ENCODE measurements around the gene GPATCH3.

Gene GPATCH3

GRCh38 chr1:26900815-26901511 is 696 bp upstream of the GPATCH3 start:
- intact Hi-C loops (cut with DNase I; ENCODE audit: low total_unique reads), result loop anchor here (2.0 kb wide), 1 partner anchor 20 kb away; the partner anchor contains the start of gene NUDC
- Histone ChIP-seq H3K27me3 (no peaks in the 10 kb centered on the region), H3K36me3 (peaks cover 12 to 29% (median 16%) of the 10 kb centered on the region in 3 donors), H3K4me3 (peak overlapping the region; percentile 78 to 80), H3K27ac (peak overlapping the region; percentile 71 to 75), H3K4me1 (peaks cover 0 to 19% (median 18%) of the 10 kb centered on the region in 4 donors), H3K9me3 (no peaks in the 10 kb centered on the region)
- TF ChIP-seq, protein P1, sequence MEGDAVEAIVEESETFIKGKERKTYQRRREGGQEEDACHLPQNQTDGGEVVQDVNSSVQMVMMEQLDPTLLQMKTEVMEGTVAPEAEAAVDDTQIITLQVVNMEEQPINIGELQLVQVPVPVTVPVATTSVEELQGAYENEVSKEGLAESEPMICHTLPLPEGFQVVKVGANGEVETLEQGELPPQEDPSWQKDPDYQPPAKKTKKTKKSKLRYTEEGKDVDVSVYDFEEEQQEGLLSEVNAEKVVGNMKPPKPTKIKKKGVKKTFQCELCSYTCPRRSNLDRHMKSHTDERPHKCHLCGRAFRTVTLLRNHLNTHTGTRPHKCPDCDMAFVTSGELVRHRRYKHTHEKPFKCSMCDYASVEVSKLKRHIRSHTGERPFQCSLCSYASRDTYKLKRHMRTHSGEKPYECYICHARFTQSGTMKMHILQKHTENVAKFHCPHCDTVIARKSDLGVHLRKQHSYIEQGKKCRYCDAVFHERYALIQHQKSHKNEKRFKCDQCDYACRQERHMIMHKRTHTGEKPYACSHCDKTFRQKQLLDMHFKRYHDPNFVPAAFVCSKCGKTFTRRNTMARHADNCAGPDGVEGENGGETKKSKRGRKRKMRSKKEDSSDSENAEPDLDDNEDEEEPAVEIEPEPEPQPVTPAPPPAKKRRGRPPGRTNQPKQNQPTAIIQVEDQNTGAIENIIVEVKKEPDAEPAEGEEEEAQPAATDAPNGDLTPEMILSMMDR (IDR thresholded peaks at IDR 0.05), result no peak
- no peak for DNase-seq

- H3K36me3 ChIP-seq, result peaks cover 37 to 65% (median 45%) of the 10 kb centered on the region in 3 donors
Measured at GRCh38 chr1:26897351-26897750, 2.9 kb downstream of the GPATCH3 start.

DNA sequence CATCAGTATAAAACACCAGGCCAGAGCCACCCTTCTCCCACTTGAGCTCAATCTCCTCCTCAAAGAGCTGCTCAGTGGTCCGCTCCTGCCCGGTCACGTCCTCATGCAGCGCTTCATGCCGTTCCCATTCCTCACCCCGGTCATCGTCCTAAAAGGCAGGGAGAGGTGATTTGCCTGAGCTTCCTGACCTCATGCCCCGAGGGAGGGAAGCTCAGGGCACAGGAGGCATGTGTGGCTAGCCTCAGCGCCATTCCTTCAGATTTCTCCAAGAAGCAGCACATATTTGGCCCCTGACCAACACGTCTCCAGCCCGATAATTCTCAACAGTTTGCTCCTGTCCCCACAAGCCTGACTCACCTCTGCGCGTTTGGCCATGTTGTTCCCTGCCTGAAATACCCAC is 6.0 kb downstream of the GPATCH3 start:
- peaks cover 0 to 17% (median 13%) of the 10 kb centered on the region in 4 donors for H3K4me1 ChIP-seq
- no peaks in the 10 kb centered on the region for H3K9me3 ChIP-seq
- no peak overlapping the region for H3K4me3 ChIP-seq
- H3K27me3 ChIP-seq, result no peaks in the 10 kb centered on the region
- intact Hi-C loops (cut with DNase I; ENCODE audit: low total_unique reads), result no loop called here
- no peak overlapping the region for H3K27ac ChIP-seq
- peaks cover 37 to 74% (median 51%) of the 10 kb centered on the region in 3 donors for H3K36me3 ChIP-seq
- TF ChIP-seq, protein P1 (IDR thresholded peaks at IDR 0.05), result no peak
- no peak for DNase-seq

More at GRCh38 chr1:26897351-26897750, 2.9 kb downstream of the GPATCH3 start:
- H3K27ac ChIP-seq, result no peak overlapping the region
- peaks cover 0 to 19% (median 18%) of the 10 kb centered on the region in 4 donors for H3K4me1 ChIP-seq
- DNase-seq, result no peak
- TF ChIP-seq, protein P1 (IDR thresholded peaks at IDR 0.05), result no peak
- intact Hi-C loops (cut with DNase I; ENCODE audit: low total_unique reads), result no loop called here
- H3K9me3 ChIP-seq, result no peaks in the 10 kb centered on the region
- no peak overlapping the region for H3K4me3 ChIP-seq
- no peaks in the 10 kb centered on the region for H3K27me3 ChIP-seq

DNA sequence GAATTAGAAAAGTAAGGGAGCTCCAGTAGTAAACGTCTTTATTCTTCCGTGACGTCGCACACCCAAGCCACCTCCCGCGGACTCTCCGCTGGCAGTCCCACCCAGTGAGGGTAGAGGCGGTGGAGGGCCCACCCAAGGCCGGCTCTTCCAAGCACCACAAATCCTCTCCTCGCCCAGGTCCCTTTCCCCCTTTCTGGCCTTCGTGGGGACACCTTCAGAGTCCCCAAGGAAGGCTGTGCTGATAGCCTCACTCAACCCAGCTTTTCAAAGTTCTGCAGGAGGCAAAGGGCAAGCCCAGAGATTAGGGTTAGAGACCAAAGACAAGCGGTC is 9.8 kb downstream of the GPATCH3 start:
- H3K27me3 ChIP-seq, result no peaks in the 10 kb centered on the region
- H3K4me1 ChIP-seq, result peaks cover 0 to 27% (median 17%) of the 10 kb centered on the region in 4 donors
- no peak for DNase-seq
- peak overlapping the region; percentile 75 to 83 for H3K4me3 ChIP-seq
- peak overlapping the region; percentile 88 to 91 for H3K27ac ChIP-seq
- TF ChIP-seq, protein P1 (IDR thresholded peaks at IDR 0.05), result no peak
- intact Hi-C loops (cut with DNase I; ENCODE audit: low total_unique reads), result no loop called here
- H3K9me3 ChIP-seq, result no peaks in the 10 kb centered on the region
- H3K36me3 ChIP-seq, result peaks cover 51 to 75% (median 58%) of the 10 kb centered on the region in 3 donors

DNA sequence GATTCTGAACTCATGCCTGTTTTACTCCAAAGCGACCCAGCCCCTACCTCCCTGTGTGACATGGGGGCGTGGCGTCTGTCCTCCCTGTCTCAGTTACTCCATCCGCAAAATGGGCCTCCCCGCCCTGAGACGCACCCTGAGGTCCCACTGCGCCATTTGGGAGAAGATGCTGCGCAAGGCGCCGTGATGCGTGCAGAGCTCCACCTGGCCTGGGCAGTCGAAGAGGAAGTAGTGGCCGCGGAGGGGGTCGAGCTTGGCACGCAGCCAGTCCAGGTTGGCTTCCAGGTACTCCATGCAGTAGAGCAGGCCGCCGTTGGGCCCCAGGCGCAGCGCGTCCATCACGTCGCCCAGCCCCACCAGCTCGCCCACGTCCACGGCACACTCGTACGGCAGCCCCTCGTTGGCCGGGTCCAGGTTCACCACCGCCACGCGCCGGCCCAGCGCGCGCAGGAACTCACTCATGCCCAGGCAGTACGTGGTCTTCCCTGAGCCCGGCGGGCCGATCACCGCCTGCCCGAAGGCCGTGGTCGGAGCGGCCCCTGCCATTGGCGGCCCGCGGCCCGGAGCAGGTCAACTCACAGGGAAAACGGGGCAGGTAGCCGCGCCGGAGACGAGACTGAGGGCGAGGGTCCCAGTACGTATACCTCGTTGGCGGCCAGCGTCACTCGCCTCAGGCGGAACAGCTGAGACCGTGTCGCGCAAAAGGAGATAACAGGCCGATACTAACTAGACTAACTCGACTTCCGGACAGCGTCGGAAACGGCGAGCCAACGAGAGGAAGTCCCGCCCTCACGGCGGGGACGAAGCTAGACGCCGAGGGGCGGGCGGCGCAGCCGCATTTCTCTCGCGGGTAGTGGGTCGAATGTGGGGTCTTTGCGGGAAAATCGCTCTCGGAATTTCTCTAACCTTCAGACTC is 10.5 kb downstream of the GPATCH3 start, which contains the start of gene GPN2:
Gene GPN2 (minus strand): TSS at position 733 of the 916 bp plus-strand sequence. CDS start 187 bp downstream, at position 546.
- intact Hi-C loops (cut with DNase I; ENCODE audit: low total_unique reads), result no loop called here
- TF ChIP-seq, protein P1 (IDR thresholded peaks at IDR 0.05), result peak in 1 of 2 experiments; percentile 6
- H3K4me3 ChIP-seq, result peak within 1 kb of the TSS; percentile 75 to 83
- peaks cover 0 to 27% (median 17%) of the 10 kb centered on the region in 4 donors for H3K4me1 ChIP-seq
- peaks cover 57 to 75% (median 58%) of the 10 kb centered on the region in 3 donors for H3K36me3 ChIP-seq
- no peaks in the 10 kb centered on the region for H3K9me3 ChIP-seq
- H3K27me3 ChIP-seq, result no peaks in the 10 kb centered on the region
- H3K27ac ChIP-seq, result peak within 1 kb of the TSS; percentile 88 to 91
- DNase-seq, result peak; percentile 74 to 87
